NCI-H510A (cell line): Measurements from ENCODE around the gene MT1X.
A peak's percentile ranks its signal among the peaks of the same experiment; 100 is the strongest.
"Not testable (repeated sequence)": the region's sequence is repeated elsewhere in the genome, so short reads cannot be mapped to it uniquely, and the experiment has no call there.

Source experiments
- DNase-seq: peaks from one replicate; lab custom pipeline; 2025; lab: John Stamatoyannopoulos, UW

The MT1X gene

DNA sequence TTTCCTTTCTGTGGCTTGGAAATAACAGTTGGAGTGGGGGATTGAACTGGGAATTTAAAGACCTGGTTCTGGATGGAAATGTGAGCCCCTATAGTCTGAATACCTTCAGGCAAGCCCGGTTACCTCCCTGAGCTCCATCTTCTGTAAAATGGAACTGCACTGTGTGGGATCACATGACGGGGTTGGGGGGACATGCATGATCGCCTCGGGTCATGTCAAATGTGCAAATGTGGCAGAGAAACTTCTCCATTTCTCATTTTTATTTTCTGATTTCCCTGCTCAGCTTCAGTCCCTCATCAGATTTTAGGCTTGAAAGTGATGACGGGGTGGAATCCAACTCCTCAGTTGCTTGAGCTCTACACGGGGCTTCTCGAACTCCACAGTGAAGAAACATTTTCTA is 29.1 kb upstream of the MT1X start:
- no peak for DNase-seq

DNA sequence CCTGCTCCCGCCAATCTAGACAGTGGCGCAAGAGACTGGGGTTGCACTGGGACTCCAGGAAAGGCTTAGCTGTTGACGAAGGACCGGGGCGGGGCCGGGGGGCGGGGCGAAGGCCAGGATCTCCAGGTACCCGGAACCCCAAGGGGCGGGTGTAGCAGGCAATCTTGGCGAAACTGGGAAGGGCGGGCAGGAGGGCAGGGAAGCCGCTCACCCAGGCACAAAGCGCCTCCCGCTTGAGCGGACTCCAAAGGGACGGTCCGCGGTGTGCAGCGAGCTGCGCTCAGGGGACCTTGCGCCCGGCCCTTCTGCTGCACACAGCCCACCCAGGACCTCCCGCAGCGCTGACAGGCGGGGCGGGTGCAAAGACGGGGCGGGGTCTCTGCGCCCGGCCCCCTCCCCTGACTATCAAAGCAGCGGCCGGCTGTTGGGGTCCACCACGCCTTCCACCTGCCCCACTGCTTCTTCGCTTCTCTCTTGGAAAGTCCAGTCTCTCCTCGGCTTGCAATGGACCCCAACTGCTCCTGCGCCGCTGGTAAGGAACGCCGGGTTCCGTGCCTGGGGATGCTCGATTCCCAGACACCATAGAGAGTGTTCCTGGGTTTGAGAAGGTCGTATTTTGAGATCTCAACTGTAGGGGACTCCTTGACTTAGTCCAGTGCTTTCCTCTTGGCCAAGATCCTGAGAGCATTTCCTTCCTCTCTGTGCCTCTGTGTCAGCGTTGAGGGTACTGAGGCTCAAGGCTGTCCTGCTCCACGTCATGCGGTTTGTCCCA is 24.5 kb upstream of the MT1X start, which contains the start of gene MT1F:
Gene MT1F, plus strand, starts transcription at position 405 of the 772 bp plus-strand sequence. Its CDS starts 100 bp downstream, at position 505.
- peak; percentile 86 for DNase-seq

DNA sequence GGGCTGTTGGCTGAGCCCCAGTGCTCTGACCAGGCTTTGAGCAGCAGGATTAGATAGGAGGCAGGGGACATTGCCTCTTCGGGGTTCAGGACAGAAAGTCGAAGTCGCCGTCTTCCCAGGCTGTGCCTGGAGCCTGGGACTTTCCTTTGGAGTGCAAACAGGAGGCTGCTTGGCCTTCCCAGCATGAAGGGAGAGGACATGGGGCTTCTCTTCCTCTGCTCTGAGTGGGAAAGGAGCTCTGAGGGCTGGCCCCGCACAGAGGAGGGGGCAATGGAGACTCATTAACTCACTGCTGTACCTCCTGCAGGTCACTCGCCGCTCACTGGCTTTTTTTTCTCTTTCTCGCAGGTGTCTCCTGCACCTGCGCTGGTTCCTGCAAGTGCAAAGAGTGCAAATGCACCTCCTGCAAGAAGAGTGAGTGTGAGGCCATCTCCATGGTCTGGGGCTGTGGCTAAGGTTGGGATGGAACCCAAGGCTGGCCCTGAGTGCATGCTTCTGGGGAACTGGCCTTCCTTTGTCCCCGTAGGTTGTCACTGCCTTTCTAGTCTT is 23.9 kb upstream of the MT1X start:
- DNase-seq: no peak

DNA sequence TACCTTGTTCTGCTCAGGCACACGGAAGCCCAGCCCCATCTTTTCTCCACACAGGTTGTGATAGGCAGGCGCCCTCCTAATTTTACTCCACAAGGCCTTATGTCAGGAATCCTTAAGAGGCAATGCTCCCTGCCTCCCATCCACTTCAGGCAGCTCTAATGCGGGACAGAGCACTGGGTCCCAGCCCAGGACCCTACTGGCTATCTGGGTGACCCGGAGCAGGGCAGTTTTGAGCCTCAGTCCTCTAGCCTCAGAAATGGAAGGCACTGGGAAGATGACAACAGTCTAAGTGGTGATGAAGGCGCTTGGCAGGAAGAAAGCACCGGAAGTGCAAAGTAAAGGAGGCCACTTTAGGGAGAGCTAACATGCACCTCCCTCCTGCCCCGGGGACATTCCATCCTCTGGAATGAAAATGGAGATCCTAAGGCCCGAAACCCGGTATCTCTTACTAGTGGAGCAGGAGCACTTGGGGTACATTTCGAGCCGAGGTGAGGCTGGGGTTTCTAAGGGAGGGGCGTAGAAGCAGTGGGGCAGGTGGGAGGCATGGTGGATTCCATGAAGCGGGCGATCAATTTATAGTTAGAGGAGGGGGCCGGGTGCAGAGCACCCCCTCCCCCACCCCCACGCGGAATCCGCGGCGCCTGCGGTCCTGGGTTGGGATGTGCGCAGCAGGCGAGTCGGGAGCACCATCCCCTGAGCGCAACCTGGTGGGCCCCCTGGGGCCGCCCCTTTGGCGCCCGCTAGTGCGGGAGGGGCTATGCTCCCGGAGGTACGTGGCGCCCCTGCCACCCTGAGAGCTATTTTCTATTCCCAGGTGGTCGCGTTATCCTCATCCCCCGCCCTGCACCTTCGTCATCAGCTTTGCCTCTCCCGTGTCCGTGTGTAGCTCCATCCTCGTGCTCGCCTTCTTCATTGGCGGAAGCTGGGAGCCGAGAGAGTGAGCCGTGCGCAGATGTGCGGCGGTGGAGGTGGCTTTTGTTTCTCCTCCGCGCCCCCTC is 19.6 kb upstream of the MT1X start:
- DNase-seq: no peak

DNA sequence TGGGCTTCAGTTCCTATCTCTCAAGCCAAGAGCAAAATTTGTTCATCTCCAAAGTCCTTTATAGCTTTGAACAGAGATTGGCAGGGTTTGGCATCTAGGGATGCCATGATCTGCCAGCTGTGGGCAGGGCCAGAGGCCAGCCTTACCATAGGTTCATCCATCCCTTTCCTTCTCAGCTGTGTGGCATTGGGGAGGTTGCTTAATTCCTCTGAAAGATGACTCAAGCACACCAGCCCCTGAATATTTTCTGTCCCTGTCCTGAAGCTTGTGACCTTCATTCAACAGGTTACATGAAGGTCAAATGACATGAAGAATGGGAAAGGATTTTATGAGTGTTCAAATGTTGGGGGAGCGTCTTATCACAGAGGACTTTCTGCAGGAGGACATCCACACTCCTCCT is 17.8 kb upstream of the MT1X start:
- DNase-seq: no peak

DNA sequence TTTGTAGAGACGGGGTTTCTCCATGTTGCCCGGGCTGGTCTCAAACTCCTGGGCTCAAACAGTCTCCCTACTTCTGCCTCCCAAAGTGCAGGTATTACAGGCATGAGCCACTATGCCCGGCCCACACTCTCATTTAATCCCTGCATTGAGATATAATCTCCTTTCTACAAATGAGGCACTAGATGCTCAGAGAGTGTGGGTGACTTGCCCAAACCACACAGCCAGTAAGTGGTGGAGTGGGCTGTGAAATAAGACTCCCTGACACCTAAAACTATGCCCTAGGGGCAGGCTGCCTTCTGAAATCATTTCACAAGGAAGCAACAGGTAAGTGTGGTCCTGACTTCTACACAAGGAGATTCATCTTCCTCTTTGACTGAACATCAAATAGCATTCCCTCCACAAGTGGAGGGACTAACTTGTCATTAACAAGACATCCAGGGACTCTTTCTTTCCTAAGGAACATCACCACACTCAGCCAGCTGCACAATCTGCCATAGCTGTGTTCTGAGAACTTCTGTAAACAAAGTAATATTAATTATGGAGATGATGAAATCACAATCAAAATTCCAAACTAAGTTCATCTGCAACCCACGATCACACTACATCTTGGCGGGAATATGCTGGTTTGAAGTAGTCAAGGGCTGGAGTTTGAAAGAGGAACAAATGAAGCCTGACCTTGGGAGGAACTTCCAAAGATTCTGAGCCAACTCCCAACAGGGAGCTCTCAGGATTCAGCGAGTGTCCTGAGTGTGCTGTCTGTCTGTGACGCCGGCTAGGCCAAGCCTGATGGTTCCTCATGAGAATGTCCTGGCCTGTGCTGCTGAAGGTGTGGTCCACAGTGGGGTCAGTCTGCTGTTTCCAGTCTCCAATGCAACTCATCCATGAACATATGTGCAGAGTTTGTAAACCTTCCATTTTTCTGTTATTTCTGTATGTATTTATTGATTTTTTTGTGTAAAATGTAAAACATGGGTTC is 16.7 kb upstream of the MT1X start:
- not testable (repeated sequence) for DNase-seq

DNA sequence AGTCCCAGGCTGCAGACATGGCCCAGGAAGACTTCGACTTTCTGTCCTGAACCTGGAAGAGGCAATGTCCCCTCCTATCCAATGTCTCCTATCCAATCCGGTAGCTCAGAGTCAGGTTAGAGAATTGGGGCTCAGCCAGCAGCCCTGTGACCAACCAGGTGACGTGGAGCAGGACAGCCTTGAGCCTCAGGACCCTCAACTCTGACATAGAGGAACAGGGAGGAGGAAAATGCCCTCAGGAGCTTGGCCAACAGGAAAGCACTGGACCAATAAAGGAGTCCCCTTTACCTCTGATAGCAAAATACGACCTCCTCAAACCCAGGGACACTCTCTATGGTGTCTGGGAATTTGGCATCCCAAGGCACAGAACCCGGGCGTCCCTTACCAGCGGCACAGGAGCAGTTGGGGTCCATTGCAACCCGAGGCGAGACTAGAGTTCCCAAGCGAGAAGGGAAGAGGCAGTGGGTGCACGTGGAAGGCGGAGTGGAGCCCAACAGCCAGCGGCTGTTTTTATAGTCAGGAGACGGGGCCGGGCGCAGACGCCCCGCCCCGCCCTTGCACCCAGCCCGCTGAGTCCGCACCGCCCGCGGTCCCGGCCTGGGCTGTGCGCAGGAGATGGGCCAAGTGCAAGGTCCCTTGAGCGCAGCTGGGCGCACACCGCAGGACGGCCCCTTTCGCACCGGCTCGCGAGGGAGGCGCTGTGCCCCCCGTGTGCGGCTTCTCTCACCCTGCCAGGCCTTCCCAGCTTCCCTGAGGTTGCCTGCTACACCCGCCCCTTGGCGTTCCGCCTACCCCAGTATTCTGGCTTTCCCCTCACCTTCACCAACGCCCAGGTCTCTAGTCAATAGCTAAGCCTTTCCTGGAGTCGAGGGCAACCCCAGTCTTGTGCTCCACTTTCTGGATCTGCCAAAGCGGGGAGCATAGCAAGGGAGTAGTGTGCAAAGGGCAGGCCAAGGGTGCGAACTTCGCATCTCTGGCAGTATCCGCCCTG is 14.4 kb upstream of the MT1X start, which contains the start of gene MT1G:
Gene MT1G, minus strand, starts transcription at position 485 of the 991 bp plus-strand sequence. Its CDS starts 72 bp downstream, at position 413.
- peak; percentile 65 for DNase-seq

DNA sequence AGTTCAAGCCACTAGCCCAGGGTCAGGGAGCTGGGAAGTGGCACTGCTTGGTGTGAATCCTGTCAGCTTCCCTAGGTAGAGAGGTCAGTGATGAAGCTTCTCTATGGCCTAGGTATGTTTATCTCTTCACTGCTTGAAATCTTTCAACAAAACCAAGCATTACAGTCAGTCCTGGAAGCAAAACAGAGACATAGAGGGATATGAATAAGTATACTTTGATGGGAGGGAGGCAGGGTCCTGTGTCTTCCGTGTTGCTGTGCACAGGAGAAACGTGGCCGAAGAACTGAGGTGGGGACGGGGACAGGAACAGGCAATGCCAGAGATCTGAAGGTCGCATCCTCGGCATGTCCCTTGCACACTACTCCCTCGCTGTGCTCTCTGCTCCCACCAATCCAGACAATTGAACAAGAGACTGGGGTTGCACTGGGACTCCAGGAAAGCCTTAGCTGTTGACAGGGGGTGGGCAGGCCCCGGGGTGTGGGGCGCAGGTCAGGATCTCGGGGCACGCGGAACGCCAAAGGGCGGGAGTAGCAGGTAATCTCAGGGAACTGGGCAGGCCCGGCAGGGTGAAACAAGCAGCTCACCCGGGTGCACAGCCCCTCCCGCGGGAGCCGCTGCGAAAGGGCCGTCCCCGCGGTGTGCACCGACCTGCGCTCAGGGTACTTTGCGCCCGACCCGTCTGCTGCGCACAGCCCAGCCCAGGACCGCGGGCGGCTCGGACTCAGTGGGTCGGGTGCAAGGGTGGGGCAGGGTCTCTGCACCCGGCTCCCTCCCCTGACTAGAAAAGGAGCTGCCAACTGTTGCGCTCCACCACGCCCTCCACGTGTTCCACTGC is 13.0 kb upstream of the MT1X start, which contains the start of gene MT1H:
Gene MT1H, plus strand, starts transcription at position 810 of the 835 bp plus-strand sequence. CDS start 71 bp downstream, outside the sequence.
- no peak for DNase-seq

DNA sequence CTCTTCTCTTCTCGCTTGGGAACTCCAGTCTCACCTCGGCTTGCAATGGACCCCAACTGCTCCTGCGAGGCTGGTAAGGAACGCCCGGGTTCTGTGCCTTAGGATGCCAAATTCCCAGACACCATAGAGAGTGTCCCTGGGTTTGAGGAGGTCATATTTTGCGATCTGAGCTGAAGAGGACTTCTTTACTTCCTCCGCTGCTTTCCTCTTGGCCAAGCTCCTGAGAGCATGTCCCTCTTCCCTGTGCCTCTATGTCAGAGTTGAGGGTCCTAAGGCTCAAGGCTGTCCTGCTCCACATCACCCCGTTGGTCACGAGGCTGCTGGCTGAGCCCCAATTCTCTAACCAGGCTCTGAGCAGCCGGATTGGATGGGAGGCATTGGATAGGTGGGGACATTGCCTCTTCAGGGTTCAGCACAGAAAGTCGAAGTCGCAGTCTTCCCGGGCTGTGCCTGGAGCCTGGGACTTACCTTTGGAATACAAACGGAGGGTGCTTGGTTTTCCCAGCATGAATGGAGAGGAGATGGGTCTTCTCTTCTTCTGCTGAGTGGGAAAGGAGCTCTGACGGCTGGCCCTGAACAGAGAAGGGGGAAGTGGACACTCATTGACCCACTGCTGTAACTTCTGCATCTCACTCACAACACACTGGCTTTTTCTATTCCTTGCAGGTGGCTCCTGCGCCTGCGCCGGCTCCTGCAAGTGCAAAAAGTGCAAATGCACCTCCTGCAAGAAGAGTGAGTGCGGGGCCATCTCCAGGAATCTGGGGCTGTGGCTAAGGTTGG is 12.2 kb upstream of the MT1X start:
- DNase-seq: no peak

DNA sequence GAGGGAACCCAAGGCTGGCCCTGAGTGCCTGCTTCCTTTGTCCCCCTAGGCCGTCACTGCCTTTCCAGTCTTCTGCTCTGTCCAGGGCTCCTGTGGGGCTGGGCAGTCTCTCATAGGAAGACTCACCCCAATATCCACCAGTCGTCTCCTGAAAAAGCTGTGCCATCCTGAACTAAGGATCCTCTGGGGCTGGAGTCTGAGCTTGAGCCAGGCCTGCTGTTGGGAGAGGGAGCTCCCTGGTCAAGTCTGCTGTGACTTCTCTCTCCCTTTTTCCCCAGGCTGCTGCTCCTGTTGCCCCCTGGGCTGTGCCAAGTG is 11.7 kb upstream of the MT1X start:
- no peak for DNase-seq

DNA sequence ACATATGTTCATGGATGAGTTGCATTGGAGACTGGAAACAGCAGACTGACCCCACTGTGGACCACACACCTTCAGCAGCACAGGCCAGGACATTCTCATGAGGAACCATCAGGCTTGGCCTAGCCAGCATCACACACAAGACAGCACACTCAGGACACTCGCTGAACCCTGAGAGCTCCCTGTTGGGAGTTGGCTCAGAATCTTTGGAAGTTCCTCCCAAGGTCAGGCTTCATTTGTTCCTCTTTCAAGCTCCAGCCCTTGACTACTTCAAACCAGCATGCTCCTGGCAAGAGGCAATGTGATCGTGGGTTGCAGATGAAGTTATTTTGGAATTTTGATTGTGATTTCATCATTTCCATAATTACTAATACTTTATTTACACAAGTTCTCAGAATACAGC is 10.6 kb upstream of the MT1X start:
- not testable (repeated sequence) for DNase-seq

DNA sequence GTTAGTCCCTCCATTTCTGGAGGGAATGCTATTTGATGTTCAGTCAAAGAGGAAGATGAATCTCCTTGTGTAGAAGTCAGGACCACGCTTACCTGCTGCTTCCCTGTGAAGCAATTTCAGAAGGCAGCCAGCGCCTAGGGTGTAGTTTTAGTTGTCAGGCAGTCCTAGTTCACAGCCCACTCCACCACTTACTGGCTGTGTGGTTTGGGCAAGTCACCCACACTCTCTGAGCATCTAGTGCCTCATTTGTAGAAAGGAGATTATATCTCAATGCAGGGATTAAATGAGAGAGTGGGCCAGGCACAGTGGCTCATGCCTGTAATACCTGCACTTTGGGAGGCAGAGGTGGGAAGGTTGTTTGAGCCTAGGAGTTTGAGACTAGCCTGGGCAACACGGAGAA is 10.1 kb upstream of the MT1X start:
- not testable (repeated sequence) for DNase-seq

DNA sequence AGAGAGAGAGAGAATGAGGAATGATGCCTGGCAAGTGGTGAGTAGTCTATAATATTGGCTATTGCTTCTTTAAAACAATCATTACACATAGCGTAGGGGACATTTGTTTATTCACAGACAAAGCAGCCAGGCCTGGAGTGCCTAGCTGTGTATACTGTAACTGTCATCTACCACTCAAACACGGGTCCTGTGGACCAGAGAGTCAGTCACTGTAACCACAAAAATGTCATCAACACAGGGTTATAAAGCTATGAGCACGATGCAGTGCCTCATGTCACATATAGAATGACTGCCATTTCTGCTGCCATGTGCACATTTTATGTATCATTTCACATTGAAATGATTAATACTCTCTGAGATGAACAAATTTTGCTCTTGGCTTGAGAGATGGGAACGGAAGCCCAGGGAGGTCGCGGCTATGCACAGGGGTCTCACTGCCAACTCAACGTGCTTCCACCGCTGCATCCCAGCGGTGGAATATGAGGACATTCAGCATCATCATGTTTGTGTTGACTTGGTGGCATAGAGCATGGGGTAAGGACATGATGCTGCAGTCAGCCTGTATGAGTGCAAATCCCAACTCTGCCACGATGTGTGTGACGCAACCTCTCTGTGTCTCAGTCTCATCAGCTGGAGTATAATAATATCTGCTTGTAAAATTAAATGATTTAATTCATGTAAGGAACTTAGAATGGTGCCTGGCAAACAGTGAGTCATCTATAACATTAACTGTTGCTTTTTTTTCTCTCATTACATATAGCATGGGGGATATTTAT is 9.3 kb upstream of the MT1X start:
- DNase-seq: no peak

DNA sequence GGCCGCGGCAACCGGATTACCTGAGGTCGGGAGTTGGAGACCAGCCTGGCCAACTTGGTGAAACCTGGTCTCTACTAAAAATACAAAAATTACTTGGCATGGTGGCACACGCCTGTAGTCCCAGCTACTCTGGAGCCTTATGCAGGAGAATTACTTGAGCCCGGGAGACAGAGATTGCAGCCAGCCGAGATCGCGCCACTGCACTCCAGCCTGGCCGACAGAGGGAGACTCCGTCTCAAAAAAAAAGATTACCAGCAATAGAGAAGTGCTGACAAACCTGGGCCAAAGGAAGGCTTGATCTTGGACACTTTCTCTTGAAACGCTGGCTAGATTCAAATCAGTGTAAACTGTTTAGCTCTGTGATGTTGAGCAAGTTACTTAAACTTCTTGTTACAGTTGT is 8.3 kb upstream of the MT1X start:
- DNase-seq: no peak

DNA sequence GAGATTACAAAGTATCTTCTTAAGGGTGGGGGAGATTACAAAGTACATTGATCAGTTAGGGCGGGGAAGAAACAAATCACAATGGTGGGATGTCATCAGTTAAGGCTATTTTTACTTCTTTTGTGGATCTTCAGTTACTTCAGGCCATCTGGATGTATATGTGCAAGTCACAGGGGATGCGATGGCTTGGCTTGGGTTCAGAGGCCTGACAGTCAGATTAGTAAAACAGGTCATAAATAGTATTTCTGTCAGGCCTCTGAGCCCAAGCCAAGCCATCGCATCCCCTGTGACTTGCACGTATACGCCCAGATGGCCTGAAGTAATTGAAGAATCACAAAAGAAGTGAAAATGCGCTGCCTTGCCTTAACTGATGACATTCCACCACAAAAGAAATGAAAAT is 7.7 kb upstream of the MT1X start:
- DNase-seq: not testable (repeated sequence)

DNA sequence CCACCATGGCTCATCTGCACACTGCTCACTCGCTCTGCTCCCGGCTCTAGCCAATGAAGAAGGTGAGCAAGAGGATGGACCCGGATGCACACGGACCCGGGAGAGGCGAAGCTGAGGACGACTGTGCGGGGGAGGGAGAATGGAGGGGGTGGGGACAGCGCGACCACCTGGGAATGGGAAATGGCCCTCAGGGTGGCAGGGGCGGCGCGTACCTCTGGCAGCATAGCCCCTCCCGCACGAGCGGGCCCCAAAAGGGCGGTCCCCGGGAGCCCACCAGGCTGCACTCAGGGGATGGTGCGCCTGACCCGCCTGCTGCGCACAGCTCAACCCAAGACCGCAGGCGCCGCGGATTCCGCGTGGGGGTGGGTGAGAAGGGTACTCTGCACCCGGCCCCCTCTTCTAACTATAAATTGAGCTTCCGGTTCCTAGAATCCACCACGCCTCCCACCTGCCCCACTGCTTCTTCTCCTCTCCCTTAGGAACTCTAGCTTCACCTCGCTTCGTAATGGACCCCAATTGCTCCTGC is 6.5 kb upstream of the MT1X start:
- no peak for DNase-seq

DNA sequence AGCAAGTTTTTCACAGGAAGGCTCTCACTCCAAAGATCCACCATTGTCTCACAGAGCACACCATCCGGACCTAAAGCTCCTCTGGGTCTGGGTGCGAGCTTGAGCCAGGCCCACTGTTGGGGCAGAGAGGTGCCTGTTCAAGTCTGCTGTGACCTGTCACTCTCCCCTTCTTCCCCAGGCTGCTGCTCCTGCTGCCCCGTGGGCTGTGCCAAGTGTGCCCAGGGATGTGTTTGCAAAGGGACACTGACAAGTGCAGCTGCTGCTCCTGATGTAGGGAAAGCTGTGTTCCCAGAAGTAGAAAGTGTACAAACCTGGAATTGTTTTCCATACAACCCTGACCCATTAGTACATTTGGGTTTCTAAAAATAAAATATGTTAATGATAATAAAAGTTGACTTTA is 4.8 kb upstream of the MT1X start:
- no peak for DNase-seq
